Dedifferentiated amniotic fluid mesenchymal stem cell (primary cell): ENCODE data around the gene DHRS3.
"Not testable (repeated sequence)": the region's sequence is repeated elsewhere in the genome, so short reads cannot be mapped to it uniquely, and the experiment has no call there.

ENCODE experiments used
- DNase-seq: peaks from one replicate; pipeline ENCODE4 v3.0.0-alpha.2; 2016; ENCODE audit errors: extremely low spot score

The DHRS3 gene

GRCh38 chr1:12540580-12541273 is 77.3 kb downstream of the DHRS3 start:
- DNase-seq, result no peak

- no peak for DNase-seq
Observed at GRCh38 chr1:12539705-12540579, 78.1 kb downstream of the DHRS3 start.

- DNase-seq, result no peak
Observed at GRCh38 chr1:12539320-12539704, 78.7 kb downstream of the DHRS3 start.

- not testable (repeated sequence) for DNase-seq
Observed at GRCh38 chr1:12538536-12538935, 79.5 kb downstream of the DHRS3 start.

GRCh38 chr1:12537906-12538461 is 80.0 kb downstream of the DHRS3 start:
- DNase-seq, result no peak

GRCh38 chr1:12537294-12537693 is 80.7 kb downstream of the DHRS3 start:
- no peak for DNase-seq

- no peak for DNase-seq
Observed at GRCh38 chr1:12536023-12536639, 81.9 kb downstream of the DHRS3 start.

GRCh38 chr1:12532405-12533315 is 85.3 kb downstream of the DHRS3 start:
- DNase-seq, result no peak

- DNase-seq, result no peak
Observed at GRCh38 chr1:12531179-12531499, 86.9 kb downstream of the DHRS3 start.

GRCh38 chr1:12530462-12531178 is 87.4 kb downstream of the DHRS3 start:
- DNase-seq, result no peak

GRCh38 chr1:12529640-12530174 is 88.3 kb downstream of the DHRS3 start:
- DNase-seq, result no peak

GRCh38 chr1:12528021-12528852 is 89.8 kb downstream of the DHRS3 start:
- DNase-seq, result peak; percentile 15

GRCh38 chr1:12527564-12527963 is 90.4 kb downstream of the DHRS3 start:
- DNase-seq, result no peak

GRCh38 chr1:12525311-12526181 is 92.5 kb downstream of the DHRS3 start:
- DNase-seq, result no peak

GRCh38 chr1:12524266-12524665 is 93.7 kb downstream of the DHRS3 start:
- no peak for DNase-seq

- not testable (repeated sequence) for DNase-seq
Observed at GRCh38 chr1:12522780-12523179, 95.2 kb downstream of the DHRS3 start.

- DNase-seq, result no peak
Observed at GRCh38 chr1:12521096-12521495, 96.9 kb downstream of the DHRS3 start.

- no peak for DNase-seq
Observed at GRCh38 chr1:12519693-12520364, 98.2 kb downstream of the DHRS3 start.
